Ovary (tissue), 3 donors: ENCODE measurements around the gene GJB5.
"Not testable (repeated sequence)": the region's sequence is repeated elsewhere in the genome, so short reads cannot be mapped to it uniquely, and the experiment has no call there.

ENCODE experiments used
- EP300 ChIP-seq: sonication (generic); formaldehyde crosslinking; IDR thresholded peaks from one replicate; pipeline ENCODE4 v1.6.1; 2017; ENCODE audit warnings: antibody characterized with exemption
- TF ChIP-seq, protein P1 (sequence below), 3 donors: fragments of 450-650 bp in 2 of 3; fragments of 200-600 bp in 1 of 3; IDR thresholded peaks; one replicate each; pipeline versions ENCODE4 v1.5.1 to v1.8.0; 2016 to 2022; ENCODE audit warnings: antibody characterized with exemption in 3 of 3, mild to moderate bottlenecking in 1 of 3
- donor health status: DM: no; HTN: no; CAD: no.

DNA sequence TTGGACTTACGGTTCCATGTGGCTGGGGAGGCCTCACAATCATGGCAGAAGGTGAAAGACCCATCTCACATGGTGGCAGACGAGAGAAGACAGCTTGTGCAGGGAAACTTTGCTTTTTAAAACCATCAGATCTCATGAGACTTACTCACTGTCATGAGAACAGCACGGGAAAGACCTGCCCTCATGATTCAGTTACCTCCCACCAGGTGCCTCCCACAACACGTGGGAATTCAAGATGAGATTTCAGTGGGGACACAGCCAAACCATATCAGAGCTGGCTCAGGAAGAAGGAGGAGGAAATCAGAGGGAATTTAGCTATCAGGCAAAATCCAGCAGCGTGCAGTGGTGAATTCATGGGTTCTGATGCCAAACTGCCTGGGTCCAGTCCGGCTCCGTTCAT, 22.0 kb upstream of the GJB5 start:
- TF ChIP-seq EP300 = not testable (repeated sequence)
- TF ChIP-seq, protein P1, sequence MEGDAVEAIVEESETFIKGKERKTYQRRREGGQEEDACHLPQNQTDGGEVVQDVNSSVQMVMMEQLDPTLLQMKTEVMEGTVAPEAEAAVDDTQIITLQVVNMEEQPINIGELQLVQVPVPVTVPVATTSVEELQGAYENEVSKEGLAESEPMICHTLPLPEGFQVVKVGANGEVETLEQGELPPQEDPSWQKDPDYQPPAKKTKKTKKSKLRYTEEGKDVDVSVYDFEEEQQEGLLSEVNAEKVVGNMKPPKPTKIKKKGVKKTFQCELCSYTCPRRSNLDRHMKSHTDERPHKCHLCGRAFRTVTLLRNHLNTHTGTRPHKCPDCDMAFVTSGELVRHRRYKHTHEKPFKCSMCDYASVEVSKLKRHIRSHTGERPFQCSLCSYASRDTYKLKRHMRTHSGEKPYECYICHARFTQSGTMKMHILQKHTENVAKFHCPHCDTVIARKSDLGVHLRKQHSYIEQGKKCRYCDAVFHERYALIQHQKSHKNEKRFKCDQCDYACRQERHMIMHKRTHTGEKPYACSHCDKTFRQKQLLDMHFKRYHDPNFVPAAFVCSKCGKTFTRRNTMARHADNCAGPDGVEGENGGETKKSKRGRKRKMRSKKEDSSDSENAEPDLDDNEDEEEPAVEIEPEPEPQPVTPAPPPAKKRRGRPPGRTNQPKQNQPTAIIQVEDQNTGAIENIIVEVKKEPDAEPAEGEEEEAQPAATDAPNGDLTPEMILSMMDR (IDR thresholded peaks at IDR 0.05) = not testable (repeated sequence)
